Body of pancreas (tissue), 4 donors: ENCODE results near the gene STXBP3.

Experiments used
- CTCF ChIP-seq, 7 experiments: fragments of 450-650 bp in 4 of 7; fragments of 200-600 bp in 3 of 7; sonication (generic) in 3 of 7; IDR thresholded peaks; one replicate each; pipeline ENCODE4 v1.5.1; 2016 to 2019; ENCODE audit warnings: antibody characterized with exemption in 7 of 7
- POLR2A ChIP-seq, 3 donors: fragments of 450-650 bp; IDR thresholded peaks; one replicate each; pipeline ENCODE4 v1.6.1; 2016; ENCODE audit warnings: antibody characterized with exemption in 3 of 3, mild to moderate bottlenecking in 2 of 3

- TF ChIP-seq CTCF (IDR thresholded peaks at IDR 0.05) (no peak), POLR2A (IDR thresholded peaks at IDR 0.05) (no peak)
Observed at GRCh38 chr1:108845991-108846390, 99.5 kb downstream of the STXBP3 start.
